SK-N-MC (cell line): Measurements from ENCODE around the gene PRKN.
"Not testable (repeated sequence)": the region's sequence is repeated elsewhere in the genome, so short reads cannot be mapped to it uniquely, and the experiment has no call there.

Experiments
- EZH2 ChIP-seq: fragments of 200-600 bp; sonication (generic); IDR thresholded peaks from one replicate; pipeline ENCODE4 v1.6.1; 2017; ENCODE audit warnings: antibody characterized with exemption
- FOXP2 ChIP-seq: optimal IDR thresholded peaks from 2 replicates; pipeline ENCODE3; 2011; ENCODE audit warnings: mild to moderate bottlenecking, moderate library complexity; ENCODE audit not compliant: insufficient read depth; ENCODE audit errors: extremely low read length, control extremely low read depth
- POLR2AphosphoS5 ChIP-seq: IDR thresholded peaks from 2 replicates; pipeline ENCODE4 v1.6.1; 2012; ENCODE audit warnings: mild to moderate bottlenecking, low read depth, low read length, borderline replicate concordance

GRCh38 chr6:161496271-161496670, 1231.3 kb downstream of the PRKN start:
- not testable (repeated sequence) for TF ChIP-seq POLR2AphosphoS5, EZH2, FOXP2
